MCF 10A (cell line): ENCODE measurements around the gene MPP1. TPM values are rescaled to one million over a fixed set of nuclear protein-coding genes. Genes with fewer than 3 reads are reported as not detected.
"Not testable (repeated sequence)": the region's sequence is repeated elsewhere in the genome, so short reads cannot be mapped to it uniquely, and the experiment has no call there.

Source experiments
- BruUV-seq: library from RNA; stranded (reverse); fragments of 400-500 nt; replicated peaks from 2 replicates; lab custom pipeline; 2021; lab: Mats Ljungman, UMichigan
- CTCF ChIA-PET: fragments of 300-600 bp; sonication (Branson Sonifier 250); formaldehyde crosslinking; extraction: SDS; loops from one replicate; lab custom pipeline; 2021; ENCODE audit warnings: antibody characterized with exemption, inconsistent platforms; lab: Yijun Ruan, JAX
- POLR2A ChIA-PET: fragments of 300-600, 350-650 bp; sonication (Branson Sonifier 250); formaldehyde crosslinking; extraction: SDS; loops from one replicate; lab custom pipeline; 2020; ENCODE audit warnings: antibody characterized with exemption, inconsistent platforms; lab: Yijun Ruan, JAX
- DNase-seq: peaks from one replicate; pipeline ENCODE4 v3.0.0-alpha.2; 2018; ENCODE audit not compliant: unreplicated experiment
- H3K27ac Mint-ChIP-seq: one replicate; pipeline ENCODE4 v1.8.0; 2022; ENCODE audit warnings: mild to moderate bottlenecking, low read depth, mixed read lengths; ENCODE audit not compliant: unreplicated experiment
- H3K27me3 Mint-ChIP-seq: one replicate; pipeline ENCODE4 v1.8.0; 2022; ENCODE audit warnings: mixed read lengths; ENCODE audit not compliant: insufficient read depth, unreplicated experiment
- H3K36me3 Mint-ChIP-seq: one replicate; pipeline ENCODE4 v1.8.0; 2022; ENCODE audit warnings: mild to moderate bottlenecking, moderate library complexity, mixed read lengths; ENCODE audit not compliant: insufficient read depth, unreplicated experiment
- H3K4me1 Mint-ChIP-seq: one replicate; pipeline ENCODE4 v1.8.0; 2022; ENCODE audit warnings: mixed read lengths; ENCODE audit not compliant: insufficient read depth, unreplicated experiment
- H3K4me3 Mint-ChIP-seq: one replicate; pipeline ENCODE4 v1.8.0; 2022; ENCODE audit warnings: mild to moderate bottlenecking, moderate library complexity, mixed read lengths; ENCODE audit not compliant: unreplicated experiment
- H3K9me3 Mint-ChIP-seq: one replicate; pipeline ENCODE4 v1.8.0; 2022; ENCODE audit warnings: mixed read lengths; ENCODE audit not compliant: unreplicated experiment
- CTCF ChIP-seq: fragments of 200-600 bp; IDR thresholded peaks from one replicate; pipeline ENCODE4 v1.8.0; 2022; ENCODE audit warnings: antibody characterized with exemption, mild to moderate bottlenecking; ENCODE audit not compliant: unreplicated experiment
- intact Hi-C: fragments of 100-400 bp; cut with micrococcal nuclease; formaldehyde crosslinking; loops from 2 replicates; pipeline ENCODE4 v1.14.1; 2022
- total RNA-seq: library from RNA; stranded (reverse); gene quantifications from 2 replicates; pipeline ENCODE4 v1.2.3, GENCODE V29; 2022

MPP1 gene
- total RNA-seq, 1 experiment from 2014 or later = 11.8 TPM

- intact Hi-C loops = no loop called here
- BruUV-seq = no TSS peak
- DNase-seq = no peak
- H3K4me3 Mint-ChIP-seq = no peak overlapping the region
- H3K9me3 Mint-ChIP-seq = no peaks in the 10 kb centered on the region
- POLR2A ChIA-PET = interaction anchor here (1.4 kb wide), 1 partner anchor 68 kb away, joined by 3 read pairs; the partner anchor contains the start of gene DKC1
- CTCF ChIA-PET = interaction anchor here (0.6 to 1.4 kb wide), 3 partner anchors 11 to 122 kb away, joined by 3 to 4 read pairs (median 3); no protein-coding TSS in a partner anchor
- no peaks in the 10 kb centered on the region for H3K36me3 Mint-ChIP-seq
- H3K27ac Mint-ChIP-seq = no peak overlapping the region
- no peak for TF ChIP-seq CTCF
- no peaks in the 10 kb centered on the region for H3K4me1 Mint-ChIP-seq
- peaks cover 38% of the 10 kb centered on the region for H3K27me3 Mint-ChIP-seq
These were observed 24.7 kb upstream of the MPP1 start for GRCh38 chrX:154829926-154830442.

- Mint-ChIP-seq H3K4me1 (no peaks in the 10 kb centered on the region), H3K27me3 (peaks cover 38% of the 10 kb centered on the region), H3K9me3 (no peaks in the 10 kb centered on the region), H3K36me3 (no peaks in the 10 kb centered on the region), H3K4me3 (no peak overlapping the region), H3K27ac (no peak overlapping the region)
- intact Hi-C loops = no loop called here
- no TSS peak for BruUV-seq
- CTCF ChIA-PET = interaction anchor here (1.1 kb wide), 1 partner anchor 11 kb away, joined by 6 read pairs; no protein-coding TSS in a partner anchor
- POLR2A ChIA-PET = interaction anchor here (1.4 to 1.5 kb wide), 2 partner anchors 24 to 67 kb away, joined by 3 to 5 read pairs; partner anchors contain the start of genes DKC1 and MPP1
- no peak for TF ChIP-seq CTCF
- DNase-seq = no peak
These were observed 23.8 kb upstream of the MPP1 start for GRCh38 chrX:154829134-154829533.

- POLR2A ChIA-PET = interaction anchor here (1.1 to 1.5 kb wide), 2 partner anchors 23 to 28 kb away, joined by 4 to 5 read pairs; partner anchors contain the start of gene MPP1
- no peak for TF ChIP-seq CTCF
- CTCF ChIA-PET = interaction anchor here (1.0 kb wide), 1 partner anchor 10 kb away, joined by 4 read pairs; no protein-coding TSS in a partner anchor
- intact Hi-C loops = no loop called here
- no peak for DNase-seq
- BruUV-seq = no TSS peak
- H3K9me3 Mint-ChIP-seq = no peaks in the 10 kb centered on the region
- H3K27ac Mint-ChIP-seq = no peak overlapping the region
- H3K27me3 Mint-ChIP-seq = peaks cover 38% of the 10 kb centered on the region
- H3K4me3 Mint-ChIP-seq = no peak overlapping the region
- no peaks in the 10 kb centered on the region for H3K36me3 Mint-ChIP-seq
- H3K4me1 Mint-ChIP-seq = no peaks in the 10 kb centered on the region
These were observed 22.7 kb upstream of the MPP1 start for GRCh38 chrX:154828016-154828408.

- Mint-ChIP-seq H3K4me3 (no peak overlapping the region), H3K27me3 (peaks cover 43% of the 10 kb centered on the region), H3K9me3 (no peaks in the 10 kb centered on the region), H3K36me3 (no peaks in the 10 kb centered on the region), H3K4me1 (no peaks in the 10 kb centered on the region), H3K27ac (no peak overlapping the region)
- intact Hi-C loops = no loop called here
- no peak for DNase-seq
- BruUV-seq = no TSS peak
- ChIA-PET POLR2A (interaction anchor here (1.1 to 1.2 kb wide), 2 partner anchors 13 to 28 kb away, joined by 3 to 4 read pairs; no protein-coding TSS in a partner anchor), CTCF (interaction anchor here (0.6 to 1.1 kb wide), 4 partner anchors 11 to 127 kb away, joined by 3 to 4 read pairs (median 3); no protein-coding TSS in a partner anchor)
- TF ChIP-seq CTCF = no peak
These were observed 22.1 kb upstream of the MPP1 start for GRCh38 chrX:154827194-154828015.

GRCh38 chrX:154825586-154825985 lies 20.3 kb upstream of the MPP1 start:
- H3K36me3 Mint-ChIP-seq, H3K4me1 Mint-ChIP-seq, H3K9me3 Mint-ChIP-seq, CTCF ChIA-PET, DNase-seq, intact Hi-C loops, H3K4me3 Mint-ChIP-seq, BruUV-seq, H3K27ac Mint-ChIP-seq: not testable (repeated sequence)
- peaks cover 45% of the 10 kb centered on the region for H3K27me3 Mint-ChIP-seq
- POLR2A ChIA-PET = interaction anchor here (0.7 kb wide), 1 partner anchor 95 kb away, joined by 3 read pairs; no protein-coding TSS in a partner anchor
